Brain microvascular endothelial cell (primary cell): Measurements from ENCODE around the gene RNFT1.
"Not testable (repeated sequence)": the region's sequence is repeated elsewhere in the genome, so short reads cannot be mapped to it uniquely, and the experiment has no call there.

Experiments
- DNase-seq: peaks from one replicate; pipeline ENCODE4 v3.0.0-alpha.2; 2020
- H3K27ac ChIP-seq: fragments of 250-450 bp; sonication (Bioruptor Pico); 2 replicates; pipeline ENCODE4 v1.5.1; 2020; ENCODE audit warnings: mild to moderate bottlenecking, moderate library complexity
- H3K27me3 ChIP-seq: fragments of 250-450 bp; sonication (Bioruptor Pico); replicated peaks from 2 replicates; pipeline ENCODE4 v1.5.1; 2020; ENCODE audit warnings: mild to moderate bottlenecking
- H3K36me3 ChIP-seq: fragments of 250-450 bp; sonication (Bioruptor Pico); replicated peaks from 2 replicates; pipeline ENCODE4 v1.5.1; 2020; ENCODE audit warnings: mild to moderate bottlenecking
- H3K4me3 ChIP-seq: 2 replicates; pipeline ENCODE4 v1.5.1; 2011; ENCODE audit warnings: low read depth, mild to moderate bottlenecking, control low read depth, low read length, moderate library complexity
- CTCF ChIP-seq: IDR thresholded peaks from 2 replicates; pipeline ENCODE4 v1.5.1; 2011; ENCODE audit warnings: low read depth, mild to moderate bottlenecking, moderate library complexity, low read length, control low read depth, inconsistent platforms; ENCODE audit errors: missing control alignments
- in situ Hi-C: cut with HindIII; loops from 2 replicates; pipeline ENCODE4 v1.10.0; 2017; ENCODE audit warnings: low sequenced_read_pairs, low pct_ligation_motif_present

RNFT1 gene

GRCh38 chr17:59972778-59973177 is 8.2 kb upstream of the RNFT1 start:
- no peak for TF ChIP-seq CTCF
- DNase-seq = peak; percentile 12
- in situ Hi-C loops = no loop called here
- Histone ChIP-seq H3K36me3 (no peaks in the 10 kb centered on the region), H3K4me3 (no peak overlapping the region), H3K27me3 (no peaks in the 10 kb centered on the region), H3K27ac (no peak overlapping the region)

- H3K36me3 ChIP-seq, H3K27ac ChIP-seq, in situ Hi-C loops, H3K27me3 ChIP-seq, H3K4me3 ChIP-seq, DNase-seq: not testable (repeated sequence)
Measured at GRCh38 chr17:59971771-59972170, 7.2 kb upstream of the RNFT1 start.

- Histone ChIP-seq H3K27me3 (no peaks in the 10 kb centered on the region), H3K36me3 (no peaks in the 10 kb centered on the region), H3K27ac (peak overlapping the region; percentile 82), H3K4me3 (peak overlapping the region; percentile 87)
- TF ChIP-seq CTCF = no peak
- in situ Hi-C loops = no loop called here
- DNase-seq = peak; percentile 60
Measured at GRCh38 chr17:59963738-59964481, 630 bp downstream of the RNFT1 start.

GRCh38 chr17:59962739-59963318 is 1.7 kb downstream of the RNFT1 start:
- H3K27ac ChIP-seq = no peak overlapping the region
- H3K4me3 ChIP-seq = no peak overlapping the region
- no peaks in the 10 kb centered on the region for H3K36me3 ChIP-seq
- no peaks in the 10 kb centered on the region for H3K27me3 ChIP-seq
- in situ Hi-C loops = no loop called here
- no peak for DNase-seq
- no peak for TF ChIP-seq CTCF

GRCh38 chr17:59959574-59959973 is 5.0 kb downstream of the RNFT1 start:
- in situ Hi-C loops, H3K27me3 ChIP-seq, H3K36me3 ChIP-seq, DNase-seq, H3K27ac ChIP-seq, H3K4me3 ChIP-seq: not testable (repeated sequence)

GRCh38 chr17:59954856-59955255 is 9.7 kb downstream of the RNFT1 start:
- no peak for DNase-seq
- TF ChIP-seq CTCF = no peak
- in situ Hi-C loops = no loop called here
- Histone ChIP-seq H3K27ac (no peak overlapping the region), H3K36me3 (peaks cover 10% of the 10 kb centered on the region), H3K4me3 (no peak overlapping the region), H3K27me3 (no peaks in the 10 kb centered on the region)

GRCh38 chr17:59950049-59950448 is 14.5 kb downstream of the RNFT1 start:
- in situ Hi-C loops = no loop called here
- no peaks in the 10 kb centered on the region for H3K27me3 ChIP-seq
- TF ChIP-seq CTCF = no peak

GRCh38 chr17:59947310-59947709 is 17.2 kb downstream of the RNFT1 start:
- H3K36me3 ChIP-seq = peaks cover 18% of the 10 kb centered on the region
- not testable (repeated sequence) for DNase-seq, H3K4me3 ChIP-seq, H3K27me3 ChIP-seq, H3K27ac ChIP-seq
- in situ Hi-C loops = loop anchor here (25.0 kb wide), 1 partner anchor 115 kb away; no protein-coding TSS in a partner anchor

More at GRCh38 chr17:59950049-59950448, 14.5 kb downstream of the RNFT1 start:
- DNase-seq = no peak
- Histone ChIP-seq H3K27ac (no peak overlapping the region), H3K36me3 (peaks cover 18% of the 10 kb centered on the region), H3K4me3 (no peak overlapping the region)

- H3K4me3 ChIP-seq = not testable (repeated sequence)
- in situ Hi-C loops = loop anchor here (25.0 kb wide), 1 partner anchor 116 kb away; no protein-coding TSS in a partner anchor
Measured at GRCh38 chr17:59946433-59946832, 18.1 kb downstream of the RNFT1 start.

More at GRCh38 chr17:59946433-59946832, 18.1 kb downstream of the RNFT1 start:
- H3K27ac ChIP-seq, DNase-seq, H3K27me3 ChIP-seq: not testable (repeated sequence)
- H3K36me3 ChIP-seq = peaks cover 23% of the 10 kb centered on the region
